Measurements from ENCODE around the gene FKBP7.

GRCh38 chr2:178514664-178515063 lies 36.3 kb upstream of the FKBP7 start:
- no peak for TF ChIP-seq CTCF (conservative IDR thresholded peaks at IDR 0.05 in 1 of 2, IDR thresholded peaks at IDR 0.05 in 1 of 2; ENCODE audit: low read depth in 1 of 2, low read length in 2 of 2)
- no peak for TF ChIP-seq EZH2 (IDR thresholded peaks at IDR 0.05; ENCODE audit: low read length, missing control alignments)

All from fibroblast of lung (primary cell).